NCI-H345 treated with DMSO at 0.1 percent for 48 hours (cell line): ENCODE results near the gene APH1A.
"Not testable (repeated sequence)": the region's sequence is repeated elsewhere in the genome, so short reads cannot be mapped to it uniquely, and the experiment has no call there.

ENCODE experiments used
- DNase-seq: peaks from one replicate; lab custom pipeline; 2025; ENCODE audit not compliant: unreplicated experiment; lab: John Stamatoyannopoulos, UW

The APH1A gene

DNA sequence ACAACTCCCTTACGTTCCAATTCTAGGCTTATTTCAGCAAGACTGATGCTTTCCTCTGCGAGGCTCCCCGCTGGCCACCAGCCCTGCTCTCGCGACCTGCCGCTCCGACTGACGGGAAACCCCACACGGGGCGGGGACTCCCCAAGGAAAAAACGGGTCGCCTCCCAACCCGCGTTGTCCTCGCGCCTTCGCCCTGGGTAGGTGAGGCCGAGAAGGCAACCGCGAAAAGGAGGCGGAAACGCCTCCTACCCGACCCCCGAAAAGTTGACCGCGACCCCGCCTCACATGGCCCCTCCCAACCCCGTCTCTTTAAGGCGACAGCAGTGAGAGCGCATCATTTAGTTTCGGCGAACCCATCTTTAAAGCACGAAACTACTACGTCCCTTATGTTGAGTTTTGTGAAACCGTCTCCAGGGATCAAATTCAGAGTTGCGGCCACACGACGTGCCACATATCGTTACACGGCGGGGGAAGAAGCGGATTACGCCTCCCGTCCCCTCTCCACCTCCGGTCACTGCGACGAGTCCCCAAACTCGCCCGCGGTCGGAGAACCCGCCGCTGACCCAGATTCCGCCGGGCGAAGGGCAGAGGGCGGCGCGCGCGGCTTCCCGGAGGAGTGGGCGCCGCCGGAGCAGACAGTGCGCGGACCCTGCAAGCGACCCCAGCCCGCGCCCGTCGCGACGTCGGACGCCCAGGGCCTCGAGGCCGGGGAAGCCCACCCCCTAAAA, 34.1 kb downstream of the APH1A start:
- DNase-seq, result peak; percentile 89

DNA sequence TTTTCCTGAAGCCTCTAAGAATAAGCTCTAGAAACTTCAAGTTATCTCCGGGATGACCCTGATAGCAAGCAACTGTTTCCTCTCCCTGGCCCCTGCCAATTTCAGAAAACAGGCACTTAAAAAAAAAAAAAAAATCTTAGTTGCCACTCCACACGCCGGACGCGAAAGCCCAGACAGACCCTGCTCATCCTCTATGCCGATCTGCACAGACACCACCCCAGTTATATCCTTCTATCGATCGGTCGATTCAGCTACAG, 34.6 kb downstream of the APH1A start:
- DNase-seq, result no peak

DNA sequence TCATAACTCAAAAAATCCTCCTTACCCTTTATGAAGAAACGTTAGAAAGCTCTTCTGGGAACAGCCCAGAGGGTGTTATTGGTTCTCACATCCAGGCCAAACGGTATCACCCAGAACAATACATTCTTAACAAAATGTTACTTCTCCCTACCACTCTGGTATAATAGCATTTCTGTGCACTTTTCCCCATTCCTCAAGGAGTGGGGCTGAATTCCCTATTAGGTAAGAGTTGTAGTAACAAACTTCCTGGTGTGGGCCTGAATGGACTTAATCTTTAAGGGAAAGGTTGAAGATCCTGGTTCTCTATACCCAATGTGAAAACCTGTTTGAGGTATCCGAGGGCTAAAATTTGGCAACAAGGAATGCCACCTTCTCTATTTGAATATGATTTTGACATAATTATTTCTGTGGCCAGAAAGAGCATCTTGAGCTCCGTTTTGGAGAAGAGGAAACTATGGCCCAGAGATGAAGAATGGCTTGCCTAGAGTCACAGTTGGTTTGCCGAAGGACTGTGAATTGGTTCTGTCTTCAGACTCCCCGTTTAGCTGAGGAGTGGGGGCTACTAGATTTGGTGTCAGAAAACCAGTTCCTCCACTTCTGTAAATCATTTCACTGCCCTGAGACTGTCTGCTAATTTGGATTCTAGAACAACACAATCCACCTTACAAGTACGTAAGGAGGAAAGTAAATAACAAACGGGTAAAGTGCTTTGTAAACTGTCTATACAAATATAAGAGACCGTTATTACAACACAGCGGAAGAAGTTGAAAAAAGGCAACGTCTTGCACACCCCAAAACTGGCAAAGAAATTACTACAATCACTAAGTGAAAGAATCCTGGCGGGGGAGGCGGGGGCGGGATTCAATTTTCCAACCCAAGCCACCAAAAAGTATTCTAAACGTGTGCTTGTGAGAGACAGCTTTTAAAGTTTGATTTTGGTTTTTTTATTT, 35.2 kb downstream of the APH1A start:
- DNase-seq, result peak; percentile 35

DNA sequence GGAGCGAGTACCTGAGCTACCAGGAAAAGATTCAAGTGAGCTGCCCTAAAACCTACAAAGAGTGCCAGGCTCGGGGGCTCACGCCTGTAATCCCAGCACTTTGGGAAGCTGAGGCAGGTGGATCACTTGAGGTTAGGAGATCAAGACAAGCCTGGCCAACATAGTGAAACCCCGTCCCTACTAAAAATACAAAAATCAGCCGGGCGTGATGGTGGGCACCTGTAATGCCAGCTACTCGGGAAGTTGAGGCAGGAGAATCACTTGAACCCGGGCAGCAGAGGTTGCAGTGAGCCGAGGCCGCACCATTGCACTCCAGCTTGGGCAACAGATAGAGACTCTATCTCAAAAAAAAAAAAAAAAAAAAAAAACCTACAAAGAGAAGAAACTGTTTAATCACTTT, 35.9 kb downstream of the APH1A start:
- DNase-seq, result not testable (repeated sequence)

DNA sequence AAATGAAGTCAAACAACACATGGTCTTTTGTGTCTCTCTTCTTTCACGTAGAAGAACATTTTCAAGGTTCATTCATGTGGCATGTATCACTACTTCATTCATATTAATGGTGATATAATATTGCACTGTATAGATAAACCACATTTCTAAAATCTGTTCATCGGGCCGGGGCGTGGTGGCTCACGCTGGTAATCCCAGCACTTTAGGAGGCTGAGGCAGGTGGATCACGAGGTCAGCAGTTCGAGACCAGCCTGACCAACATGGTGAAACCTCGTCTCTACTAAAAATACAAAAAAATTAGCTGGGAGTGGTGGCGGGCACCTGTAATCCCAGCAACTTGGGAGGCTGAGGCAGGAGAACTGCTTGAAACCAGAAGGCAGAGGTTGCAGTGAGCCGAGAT, 40.6 kb downstream of the APH1A start:
- DNase-seq, result not testable (repeated sequence)

DNA sequence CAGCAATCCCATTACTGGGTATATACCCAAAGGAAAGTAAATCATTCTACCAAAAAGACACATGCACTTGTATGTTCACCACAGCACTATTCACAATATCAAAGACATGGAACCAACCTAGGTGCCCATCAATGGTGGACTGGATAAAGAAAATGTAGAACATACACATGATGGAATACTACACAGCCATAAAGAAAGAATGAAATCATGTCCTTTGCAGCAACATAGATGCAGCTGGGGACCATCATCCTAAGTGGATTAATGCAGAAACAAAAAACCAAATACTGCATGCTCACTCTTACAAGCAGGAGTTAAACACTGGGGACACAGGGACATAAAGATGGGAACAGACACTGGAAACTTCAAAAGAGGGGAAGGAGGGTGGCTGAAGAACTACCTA, 41.6 kb downstream of the APH1A start:
- DNase-seq, result no peak

DNA sequence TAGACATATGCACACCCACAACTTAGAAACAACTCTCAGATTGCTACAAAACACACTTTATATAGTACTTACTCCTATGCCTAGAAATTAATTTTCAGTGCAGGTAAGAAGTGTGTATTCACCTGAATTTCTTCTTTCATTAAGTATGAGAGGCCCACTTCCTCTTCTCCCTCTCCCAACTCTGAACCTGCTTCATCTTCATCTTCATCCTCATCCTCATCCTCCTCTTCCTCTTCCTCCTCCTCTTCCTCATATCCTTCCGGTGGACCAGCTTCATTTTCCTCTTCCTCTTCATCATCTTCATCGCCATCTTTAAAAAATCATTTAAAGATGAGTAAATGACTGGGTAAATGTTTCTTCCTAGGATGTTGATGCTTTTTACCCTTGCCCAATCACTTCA, 42.3 kb downstream of the APH1A start:
- DNase-seq, result no peak

DNA sequence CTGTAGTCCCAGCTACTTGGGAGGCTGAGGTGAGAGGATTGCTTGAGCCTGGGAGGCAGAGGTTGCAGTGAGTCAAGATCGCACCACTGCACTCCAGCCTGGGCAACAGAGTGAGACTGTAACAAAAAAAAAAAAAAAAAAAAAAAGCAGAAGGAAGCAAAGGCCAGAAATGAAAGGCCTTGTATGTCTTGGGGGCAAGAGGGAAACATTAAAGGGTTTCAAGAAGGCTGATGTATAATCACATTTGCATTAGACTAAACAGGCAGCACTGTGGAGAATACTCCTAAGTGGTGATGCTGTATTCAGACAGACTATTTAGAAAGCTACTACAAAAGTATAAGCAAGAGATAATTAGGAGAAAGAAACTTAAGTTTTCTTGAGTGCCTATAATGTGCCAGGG, 43.3 kb downstream of the APH1A start:
- no peak for DNase-seq

DNA sequence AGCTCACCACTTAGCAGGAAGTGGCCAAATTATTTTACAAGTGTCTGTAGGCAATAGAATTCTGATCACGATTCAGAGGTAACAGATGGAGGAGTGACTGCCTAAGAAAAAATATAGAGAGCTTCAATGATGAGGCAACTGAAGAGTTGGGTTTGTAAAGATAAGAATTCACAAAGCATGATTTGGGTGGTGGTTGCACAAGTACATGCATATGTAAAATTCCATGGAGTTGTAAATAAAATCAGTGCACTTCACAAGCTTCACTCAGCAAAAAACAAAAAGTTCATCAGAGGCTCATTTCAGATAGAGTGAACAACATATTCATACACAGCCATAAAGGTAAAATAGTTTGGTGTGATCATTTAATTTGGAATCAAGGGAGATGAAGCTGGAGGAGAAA, 43.8 kb downstream of the APH1A start:
- DNase-seq, result no peak

DNA sequence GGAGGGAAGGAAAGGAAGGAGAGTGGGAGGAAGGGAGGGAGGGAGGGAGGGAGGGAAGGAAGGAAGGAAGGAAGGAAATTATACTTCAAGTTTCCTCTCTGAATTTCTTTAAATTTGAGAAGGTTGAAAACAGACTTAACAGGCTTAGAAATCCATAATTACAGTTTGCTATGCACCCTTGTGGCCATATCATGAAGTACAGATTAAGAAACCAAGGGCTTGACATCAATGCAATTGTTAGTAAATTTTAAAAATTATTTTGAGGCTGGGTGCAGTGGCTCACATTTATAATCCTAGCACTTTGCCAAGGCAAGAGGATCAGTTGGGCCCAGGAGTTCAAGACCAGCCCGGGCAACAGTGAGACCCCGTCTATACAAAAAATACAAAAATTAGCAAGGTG, 47.3 kb downstream of the APH1A start:
- no peak for DNase-seq

DNA sequence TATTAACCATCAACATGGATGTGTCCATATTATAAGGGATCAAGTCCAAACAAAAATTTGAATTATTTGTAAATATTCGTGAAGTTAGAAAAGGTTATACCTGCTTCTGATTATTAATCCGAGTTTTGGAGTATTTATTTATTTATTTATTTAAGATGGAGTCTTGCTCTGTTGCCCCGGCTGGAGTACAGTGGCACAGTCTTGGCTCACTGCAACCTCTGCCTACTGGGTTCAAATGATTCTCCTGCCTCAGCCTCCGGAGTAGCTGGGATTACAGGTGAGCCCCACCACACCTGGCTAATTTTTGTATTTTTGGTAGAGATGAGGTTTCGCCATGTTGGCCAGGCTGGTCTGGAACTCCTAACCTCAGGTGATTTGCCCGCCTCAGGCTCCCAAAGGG, 53.0 kb downstream of the APH1A start:
- DNase-seq, result not testable (repeated sequence)
